WTC11 (cell line): ENCODE measurements around the gene DYDC1.

Experiments used
- CBFB ChIP-seq: sonication (generic); formaldehyde crosslinking; IDR thresholded peaks from 2 replicates; pipeline ENCODE4 v1.8.1; 2022; ENCODE audit warnings: mild to moderate bottlenecking, low read depth, missing genetic modification reagents
- CTCF ChIP-seq: fragments of 200-600 bp; IDR thresholded peaks from 2 replicates; pipeline ENCODE4 v1.8.0; 2022; ENCODE audit warnings: antibody characterized with exemption
- ELF4 ChIP-seq: sonication (generic); formaldehyde crosslinking; IDR thresholded peaks from 2 replicates; pipeline ENCODE4 v1.8.1; 2022; ENCODE audit warnings: low read depth, mild to moderate bottlenecking, moderate library complexity, missing genetic modification reagents
- ESRRA ChIP-seq: sonication (generic); formaldehyde crosslinking; IDR thresholded peaks from 2 replicates; pipeline ENCODE4 v1.8.1; 2022; ENCODE audit warnings: mild to moderate bottlenecking, missing genetic modification reagents, borderline replicate concordance
- FOXP4 ChIP-seq: sonication (generic); formaldehyde crosslinking; IDR thresholded peaks from 2 replicates; pipeline ENCODE4 v1.8.0; 2022; ENCODE audit warnings: mild to moderate bottlenecking, missing genetic modification reagents
- RORB ChIP-seq: fragments of 250-450 bp; sonication (Bioruptor Pico); IDR thresholded peaks from 2 replicates; pipeline ENCODE4 v1.9.0; 2021; ENCODE audit warnings: mild to moderate bottlenecking
- SMAD4 ChIP-seq: sonication (generic); formaldehyde crosslinking; IDR thresholded peaks from 2 replicates; pipeline ENCODE4 v1.8.0; 2022; ENCODE audit warnings: mild to moderate bottlenecking, missing genetic modification reagents
- SP1 ChIP-seq: sonication (generic); formaldehyde crosslinking; conservative IDR thresholded peaks from 2 replicates; pipeline ENCODE4 v1.8.1; 2022; ENCODE audit warnings: missing genetic modification reagents
- ZNF396 ChIP-seq: fragments of 250-450 bp; sonication (Bioruptor Pico); IDR thresholded peaks from 2 replicates; pipeline ENCODE4 v1.8.0; 2021; ENCODE audit warnings: mild to moderate bottlenecking, moderate library complexity, borderline replicate concordance
- ZNF423 ChIP-seq: fragments of 250-450 bp; sonication (Bioruptor Pico); IDR thresholded peaks from 2 replicates; pipeline ENCODE4 v2.1.2; 2022; ENCODE audit warnings: mild to moderate bottlenecking, moderate library complexity
- TF ChIP-seq, protein P1 (sequence below): sonication (generic); formaldehyde crosslinking; IDR thresholded peaks from 2 replicates; pipeline ENCODE4 v1.8.0; 2022; ENCODE audit warnings: mild to moderate bottlenecking, missing genetic modification reagents
- TF ChIP-seq, protein P2 (sequence below): sonication (generic); formaldehyde crosslinking; IDR thresholded peaks from 2 replicates; pipeline ENCODE4 v1.8.0; 2023; ENCODE audit warnings: missing genetic modification reagents, mild to moderate bottlenecking, borderline replicate concordance
- TF ChIP-seq, protein P3 (sequence below): sonication (generic); formaldehyde crosslinking; IDR thresholded peaks from 2 replicates; pipeline ENCODE4 v1.8.0; 2022; ENCODE audit warnings: mild to moderate bottlenecking, missing genetic modification reagents

DNA sequence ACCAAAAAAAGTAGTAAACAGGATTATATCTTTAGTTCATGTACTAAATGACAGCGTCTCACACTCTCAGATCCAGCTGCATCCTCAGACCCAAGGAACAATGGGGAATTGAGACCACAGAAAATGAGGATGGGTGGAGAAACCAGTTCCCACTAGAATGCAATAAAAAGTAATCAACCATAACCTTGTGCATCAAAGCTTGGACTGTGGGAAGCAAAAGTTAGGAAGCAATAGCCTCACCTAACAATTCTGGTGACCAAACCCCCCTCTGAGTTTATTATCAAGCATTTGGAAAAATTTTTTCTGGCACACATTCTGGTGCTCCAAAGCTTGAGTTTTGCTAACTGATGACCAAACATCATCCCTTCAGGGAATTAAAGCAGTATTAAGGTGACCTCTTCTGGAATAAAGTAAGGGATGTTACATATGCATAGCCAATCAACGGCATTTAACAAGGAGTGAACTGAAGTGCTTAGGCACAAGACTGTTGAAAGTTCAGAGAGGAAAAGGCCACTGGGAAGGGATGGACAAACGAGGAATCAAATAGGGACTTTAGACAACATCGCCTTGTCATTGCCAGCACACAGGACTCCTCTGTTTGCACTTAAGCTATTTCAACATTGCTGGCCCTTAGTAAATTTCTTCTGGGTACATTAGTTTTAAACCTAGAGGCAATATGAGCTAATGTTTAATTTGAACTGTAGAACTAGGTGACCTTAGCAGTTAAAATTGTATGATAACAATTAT is 65.9 kb downstream of the DYDC1 start:
- TF ChIP-seq, protein P1, sequence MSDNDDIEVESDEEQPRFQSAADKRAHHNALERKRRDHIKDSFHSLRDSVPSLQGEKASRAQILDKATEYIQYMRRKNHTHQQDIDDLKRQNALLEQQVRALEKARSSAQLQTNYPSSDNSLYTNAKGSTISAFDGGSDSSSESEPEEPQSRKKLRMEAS, result no peak
- TF ChIP-seq ELF4, result no peak
- TF ChIP-seq CTCF, result no peak
- no peak for TF ChIP-seq FOXP4
- no peak for TF ChIP-seq ZNF423
- no peak for TF ChIP-seq SP1 (CRISPR knock-in tag)
- no peak for TF ChIP-seq ZNF396 (CRISPR knock-in tag)
- TF ChIP-seq, protein P2, sequence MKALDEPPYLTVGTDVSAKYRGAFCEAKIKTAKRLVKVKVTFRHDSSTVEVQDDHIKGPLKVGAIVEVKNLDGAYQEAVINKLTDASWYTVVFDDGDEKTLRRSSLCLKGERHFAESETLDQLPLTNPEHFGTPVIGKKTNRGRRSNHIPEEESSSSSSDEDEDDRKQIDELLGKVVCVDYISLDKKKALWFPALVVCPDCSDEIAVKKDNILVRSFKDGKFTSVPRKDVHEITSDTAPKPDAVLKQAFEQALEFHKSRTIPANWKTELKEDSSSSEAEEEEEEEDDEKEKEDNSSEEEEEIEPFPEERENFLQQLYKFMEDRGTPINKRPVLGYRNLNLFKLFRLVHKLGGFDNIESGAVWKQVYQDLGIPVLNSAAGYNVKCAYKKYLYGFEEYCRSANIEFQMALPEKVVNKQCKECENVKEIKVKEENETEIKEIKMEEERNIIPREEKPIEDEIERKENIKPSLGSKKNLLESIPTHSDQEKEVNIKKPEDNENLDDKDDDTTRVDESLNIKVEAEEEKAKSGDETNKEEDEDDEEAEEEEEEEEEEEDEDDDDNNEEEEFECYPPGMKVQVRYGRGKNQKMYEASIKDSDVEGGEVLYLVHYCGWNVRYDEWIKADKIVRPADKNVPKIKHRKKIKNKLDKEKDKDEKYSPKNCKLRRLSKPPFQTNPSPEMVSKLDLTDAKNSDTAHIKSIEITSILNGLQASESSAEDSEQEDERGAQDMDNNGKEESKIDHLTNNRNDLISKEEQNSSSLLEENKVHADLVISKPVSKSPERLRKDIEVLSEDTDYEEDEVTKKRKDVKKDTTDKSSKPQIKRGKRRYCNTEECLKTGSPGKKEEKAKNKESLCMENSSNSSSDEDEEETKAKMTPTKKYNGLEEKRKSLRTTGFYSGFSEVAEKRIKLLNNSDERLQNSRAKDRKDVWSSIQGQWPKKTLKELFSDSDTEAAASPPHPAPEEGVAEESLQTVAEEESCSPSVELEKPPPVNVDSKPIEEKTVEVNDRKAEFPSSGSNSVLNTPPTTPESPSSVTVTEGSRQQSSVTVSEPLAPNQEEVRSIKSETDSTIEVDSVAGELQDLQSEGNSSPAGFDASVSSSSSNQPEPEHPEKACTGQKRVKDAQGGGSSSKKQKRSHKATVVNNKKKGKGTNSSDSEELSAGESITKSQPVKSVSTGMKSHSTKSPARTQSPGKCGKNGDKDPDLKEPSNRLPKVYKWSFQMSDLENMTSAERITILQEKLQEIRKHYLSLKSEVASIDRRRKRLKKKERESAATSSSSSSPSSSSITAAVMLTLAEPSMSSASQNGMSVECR, result no peak
- no peak for TF ChIP-seq SMAD4 (CRISPR knock-in tag)
- TF ChIP-seq CBFB (CRISPR knock-in tag), result no peak
- TF ChIP-seq, protein P3, sequence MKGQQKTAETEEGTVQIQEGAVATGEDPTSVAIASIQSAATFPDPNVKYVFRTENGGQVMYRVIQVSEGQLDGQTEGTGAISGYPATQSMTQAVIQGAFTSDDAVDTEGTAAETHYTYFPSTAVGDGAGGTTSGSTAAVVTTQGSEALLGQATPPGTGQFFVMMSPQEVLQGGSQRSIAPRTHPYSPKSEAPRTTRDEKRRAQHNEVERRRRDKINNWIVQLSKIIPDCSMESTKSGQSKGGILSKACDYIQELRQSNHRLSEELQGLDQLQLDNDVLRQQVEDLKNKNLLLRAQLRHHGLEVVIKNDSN (CRISPR knock-in tag), result no peak
- no peak for TF ChIP-seq ESRRA
- TF ChIP-seq RORB (CRISPR knock-in tag), result no peak
